Ovary (tissue), 10 donors: ENCODE results near the gene CNOT6. TPM values are rescaled to one million over a fixed set of nuclear protein-coding genes. Genes with fewer than 3 reads are reported as not detected.
"Not testable (repeated sequence)": the region's sequence is repeated elsewhere in the genome, so short reads cannot be mapped to it uniquely, and the experiment has no call there.

ENCODE experiments used
- DNase-seq, 5 donors: peaks; one replicate each; pipeline ENCODE4 v3.0.0-alpha.2; 2019 to 2020
- H3K27ac ChIP-seq, 2 donors: fragments of 200-600 bp; one replicate each; pipeline versions ENCODE4 v1.5.1 to v1.8.0; 2019 to 2022
- H3K27me3 ChIP-seq: fragments of 200-600 bp; one replicate; pipeline ENCODE4 v1.8.0; 2022
- H3K36me3 ChIP-seq: fragments of 200-600 bp; sonication (generic); one replicate; pipeline ENCODE4 v1.5.1; 2019
- H3K4me1 ChIP-seq: one replicate; pipeline ENCODE4 v1.8.1; 2013; ENCODE audit warnings: mild to moderate bottlenecking, moderate library complexity; ENCODE audit not compliant: insufficient read depth
- H3K4me3 ChIP-seq: fragments of 200-600 bp; sonication (generic); one replicate; pipeline ENCODE4 v1.5.1; 2017
- H3K9me3 ChIP-seq, 2 donors: fragments of 200-600 bp in 1 of 2; sonication (generic) in 1 of 2; one replicate each; pipeline versions ENCODE4 v1.5.1 to v1.8.1; 2013 to 2019; ENCODE audit warnings: mild to moderate bottlenecking in 1 of 2, moderate library complexity in 1 of 2
- EP300 ChIP-seq: sonication (generic); formaldehyde crosslinking; IDR thresholded peaks from one replicate; pipeline ENCODE4 v1.6.1; 2017; ENCODE audit warnings: antibody characterized with exemption
- POLR2A ChIP-seq: fragments of 450-650 bp; IDR thresholded peaks from one replicate; pipeline ENCODE4 v1.6.1; 2017; ENCODE audit warnings: antibody characterized with exemption, mild to moderate bottlenecking, moderate library complexity
- WGBS, 3 donors: extraction: QIAGEN DNeasy Blood & Tissue Kit in 1 of 3; methylation state at CpG; one replicate each; pipeline versions ENCODE4 v1.1.5 to v1.1.7; 2013 to 2017; 5-methylcytosine and 5-hydroxymethylcytosine counted together
- intact Hi-C, 4 donors: fragments of 100-400 bp; cut with DNase I; formaldehyde crosslinking; loops; one replicate each; pipeline versions ENCODE4 v1.11.0 to v1.15.1; 2022 to 2023
- long read RNA-seq, 3 donors: library from polyadenylated mRNA in 2 of 3; unstranded in 2 of 3; transcript quantifications; one replicate each; pipeline ENCODE4 v2.0.0 and lab custom pipeline, GENCODE V29; 2021 to 2026
- polyA plus RNA-seq, 2 donors: library from polyadenylated mRNA; stranded (reverse); fragments of 200-250 nt in 1 of 2; fragments of 350-450 nt in 1 of 2; fragmentation: Illumina TruSeq in 1 of 2; extraction: RNeasy Lipid Tissue Mini Kit (QIAGEN cat#74804) in 1 of 2; gene quantifications; one replicate each; pipeline ENCODE4 v1.2.3, GENCODE V29; 2013 to 2014
- total RNA-seq, 7 donors: library from RNA; depleted of rRNA in 2 of 7; stranded (reverse); fragments of >200 nt in 2 of 7; fragmentation: NEBNext Ultra II Directional in 3 of 7; extraction: Animal tissue kit (Norgen Biotek cat#: 25700) in 3 of 7; gene quantifications; one replicate each; pipeline versions ENCODE4 v1.1.0 to v1.2.4, GENCODE V29; 2016 to 2023
- TF ChIP-seq, protein P1 (sequence below), 3 donors: fragments of 450-650 bp in 2 of 3; fragments of 200-600 bp in 1 of 3; IDR thresholded peaks; one replicate each; pipeline versions ENCODE4 v1.5.1 to v1.8.0; 2016 to 2022; ENCODE audit warnings: antibody characterized with exemption in 3 of 3, mild to moderate bottlenecking in 1 of 3
- donor health status: DM: no; HTN: no; CAD: no; lungs with moderate emphysema.
- donor health status: DM: no; HTN: no; CAD: no.
- donor health status: Bipolar disorder and iron deficiency.
- donor health status: DM: yes; HTN: yes; CAD: no.
- donor health status: DM: no; HTN: no; CAD: no.
- donor health status: DM: yes; HTN: yes; CAD: no.

Gene CNOT6
- 10 to 100 TPM; 12.5 to 24.9 (median 16.5) TPM for total RNA-seq
- polyA plus RNA-seq, result 10 to 100 TPM; 10.3 to 11.4 TPM
- long read RNA-seq, donor 1, partial matches to known transcripts, result 0 of 2 reads
- long read RNA-seq, donor 1, other reads (novel, unspliced or antisense), result 2 of 2 reads
- long read RNA-seq, donor 2, full-length matches to known transcripts, result 5 of 5 reads
- long read RNA-seq, donor 2, partial matches to known transcripts, result 0 of 5 reads
- long read RNA-seq, donor 2, other reads (novel, unspliced or antisense), result 0 of 5 reads
- long read RNA-seq, donor 3, full-length matches to known transcripts, result 16 of 32 reads
- long read RNA-seq, donor 3, partial matches to known transcripts, result 0 of 32 reads
- long read RNA-seq, donor 3, other reads (novel, unspliced or antisense), result 16 of 32 reads

DNA sequence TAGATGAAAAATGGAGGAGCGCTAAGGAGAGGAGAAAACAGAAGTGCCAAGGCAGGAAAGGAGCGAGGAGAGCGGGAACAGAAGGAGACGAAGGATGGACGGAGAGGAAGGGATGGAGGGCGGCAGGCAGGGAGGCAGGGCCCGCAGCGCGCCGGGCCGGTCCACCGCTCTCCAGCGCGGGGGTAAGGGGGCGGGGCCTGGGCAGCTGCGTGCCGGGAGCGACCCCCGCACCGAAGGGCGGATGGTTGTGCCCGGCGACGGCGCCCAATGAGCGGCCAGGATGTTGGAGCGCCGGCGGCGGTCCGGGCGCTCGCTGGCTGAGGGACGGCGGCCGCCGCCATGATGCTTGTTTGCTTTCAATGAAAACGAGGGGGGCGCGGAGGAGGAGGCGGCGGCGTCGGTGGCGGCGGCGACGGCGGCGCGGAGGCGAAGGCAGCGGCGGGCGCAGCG, at the start of gene CNOT6:
TSS of gene CNOT6 (plus strand) at position 320 of the 450 bp plus-strand sequence. CDS start 34,898 bp downstream, outside the sequence.
- Histone ChIP-seq H3K9me3 (no peaks in the 10 kb centered on the region), H3K4me1 (peaks cover 8% of the 10 kb centered on the region), H3K27ac (peak within 1 kb of the TSS; percentile 54 to 85), H3K36me3 (no peaks in the 10 kb centered on the region), H3K4me3 (peak within 1 kb of the TSS; percentile 90), H3K27me3 (no peaks in the 10 kb centered on the region)
- intact Hi-C loops, result no loop called here
- WGBS, 3 donors, result 0 to 1% (median 0%) methylated on average over 54 to 56 of the region's 56 CpGs
- TF ChIP-seq POLR2A (no peak), EP300 (no peak)
- TF ChIP-seq, protein P1, sequence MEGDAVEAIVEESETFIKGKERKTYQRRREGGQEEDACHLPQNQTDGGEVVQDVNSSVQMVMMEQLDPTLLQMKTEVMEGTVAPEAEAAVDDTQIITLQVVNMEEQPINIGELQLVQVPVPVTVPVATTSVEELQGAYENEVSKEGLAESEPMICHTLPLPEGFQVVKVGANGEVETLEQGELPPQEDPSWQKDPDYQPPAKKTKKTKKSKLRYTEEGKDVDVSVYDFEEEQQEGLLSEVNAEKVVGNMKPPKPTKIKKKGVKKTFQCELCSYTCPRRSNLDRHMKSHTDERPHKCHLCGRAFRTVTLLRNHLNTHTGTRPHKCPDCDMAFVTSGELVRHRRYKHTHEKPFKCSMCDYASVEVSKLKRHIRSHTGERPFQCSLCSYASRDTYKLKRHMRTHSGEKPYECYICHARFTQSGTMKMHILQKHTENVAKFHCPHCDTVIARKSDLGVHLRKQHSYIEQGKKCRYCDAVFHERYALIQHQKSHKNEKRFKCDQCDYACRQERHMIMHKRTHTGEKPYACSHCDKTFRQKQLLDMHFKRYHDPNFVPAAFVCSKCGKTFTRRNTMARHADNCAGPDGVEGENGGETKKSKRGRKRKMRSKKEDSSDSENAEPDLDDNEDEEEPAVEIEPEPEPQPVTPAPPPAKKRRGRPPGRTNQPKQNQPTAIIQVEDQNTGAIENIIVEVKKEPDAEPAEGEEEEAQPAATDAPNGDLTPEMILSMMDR (IDR thresholded peaks at IDR 0.05), result no peak
- DNase-seq, result peak; percentile 90 to 96 (median 94)

DNA sequence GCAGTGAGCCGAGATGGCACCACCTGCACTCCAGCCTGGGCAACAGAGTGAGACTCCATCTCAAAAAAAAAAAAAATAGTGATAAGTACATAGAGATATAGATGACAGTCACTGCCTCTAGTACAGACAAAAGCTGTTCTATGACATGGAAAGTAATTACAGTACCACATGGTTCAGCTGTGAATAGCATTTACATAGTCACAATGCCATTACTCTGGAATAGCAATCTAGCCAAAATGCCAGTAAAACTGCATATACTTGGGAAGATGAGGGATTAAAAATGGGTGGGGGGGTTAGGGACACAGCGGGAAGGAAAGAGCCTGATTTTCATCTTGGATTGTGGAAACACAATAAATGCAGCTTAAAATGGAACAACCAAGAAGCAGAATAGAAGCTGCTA, 39.4 kb upstream of the CNOT6 start:
- WGBS, 3 donors, result 74 to 81% (median 75%) methylated on average over 2 of the region's 2 CpGs

DNA sequence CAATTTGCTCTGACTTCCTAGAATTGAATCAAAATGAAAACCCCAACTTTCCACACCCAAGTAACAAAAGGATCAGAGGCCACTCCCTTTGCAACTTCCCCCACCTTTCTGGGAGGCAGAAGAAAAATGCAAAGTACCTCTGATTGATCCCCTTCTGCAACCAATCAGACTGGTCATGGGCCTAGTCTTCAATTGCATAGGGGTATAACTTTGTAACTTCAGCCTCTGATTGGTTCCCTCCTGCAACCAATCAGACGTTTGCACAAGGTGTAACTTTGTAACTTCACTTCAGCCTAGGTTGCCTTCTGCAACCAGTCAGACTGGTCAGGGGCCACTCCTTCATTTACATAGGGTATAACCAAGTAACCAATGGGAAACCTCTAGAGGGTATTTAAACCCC, 38.3 kb upstream of the CNOT6 start:
- Histone ChIP-seq H3K9me3 (no peaks in the 10 kb centered on the region), H3K27ac (no peak overlapping the region), H3K36me3 (no peaks in the 10 kb centered on the region), H3K4me1 (no peaks in the 10 kb centered on the region), H3K4me3 (no peak overlapping the region), H3K27me3 (no peaks in the 10 kb centered on the region)
- no peak for DNase-seq
- TF ChIP-seq POLR2A, result no peak
- TF ChIP-seq, protein P1 (IDR thresholded peaks at IDR 0.05), result no peak
- no peak for TF ChIP-seq EP300
- 50 to 76% (median 71%) methylated on average over 1 of the region's 1 CpG for WGBS, 3 donors
- intact Hi-C loops, result no loop called here

More for the DNA sequence above, 39.4 kb upstream of the CNOT6 start:
- Histone ChIP-seq H3K4me1 (no peaks in the 10 kb centered on the region), H3K4me3 (no peak overlapping the region), H3K27ac (no peak overlapping the region), H3K36me3 (no peaks in the 10 kb centered on the region), H3K27me3 (no peaks in the 10 kb centered on the region), H3K9me3 (no peaks in the 10 kb centered on the region)
- no peak for TF ChIP-seq EP300
- TF ChIP-seq, protein P1 (IDR thresholded peaks at IDR 0.05), result no peak
- TF ChIP-seq POLR2A, result no peak
- no peak for DNase-seq
- intact Hi-C loops, result no loop called here

DNA sequence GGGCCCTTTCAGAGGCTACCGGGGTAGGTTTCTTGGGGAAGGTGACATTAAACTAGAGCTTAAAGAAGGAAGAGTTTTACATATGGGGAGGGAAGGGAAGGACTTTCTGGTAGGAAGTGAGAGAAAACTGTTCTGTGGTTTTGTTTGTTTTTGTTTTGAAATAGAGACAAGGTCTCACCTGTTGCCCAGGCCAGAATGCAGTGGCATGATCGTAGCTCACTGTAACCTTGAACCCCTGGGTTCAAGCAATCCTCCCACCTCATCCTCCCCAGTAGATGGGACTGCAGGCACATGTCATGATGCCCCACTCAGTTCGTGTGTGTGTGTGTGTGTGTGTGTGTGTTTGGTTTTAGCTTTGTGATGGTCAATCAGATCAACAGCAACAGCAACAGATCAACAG, 37.4 kb upstream of the CNOT6 start:
- no peak for TF ChIP-seq EP300
- Histone ChIP-seq H3K36me3 (no peaks in the 10 kb centered on the region), H3K4me3 (no peak overlapping the region), H3K4me1 (no peaks in the 10 kb centered on the region), H3K27me3 (no peaks in the 10 kb centered on the region), H3K9me3 (no peaks in the 10 kb centered on the region), H3K27ac (no peak overlapping the region)
- intact Hi-C loops, result no loop called here
- no peak for DNase-seq
- 33 to 56% (median 37%) methylated on average over 3 of the region's 3 CpGs for WGBS, 3 donors

DNA sequence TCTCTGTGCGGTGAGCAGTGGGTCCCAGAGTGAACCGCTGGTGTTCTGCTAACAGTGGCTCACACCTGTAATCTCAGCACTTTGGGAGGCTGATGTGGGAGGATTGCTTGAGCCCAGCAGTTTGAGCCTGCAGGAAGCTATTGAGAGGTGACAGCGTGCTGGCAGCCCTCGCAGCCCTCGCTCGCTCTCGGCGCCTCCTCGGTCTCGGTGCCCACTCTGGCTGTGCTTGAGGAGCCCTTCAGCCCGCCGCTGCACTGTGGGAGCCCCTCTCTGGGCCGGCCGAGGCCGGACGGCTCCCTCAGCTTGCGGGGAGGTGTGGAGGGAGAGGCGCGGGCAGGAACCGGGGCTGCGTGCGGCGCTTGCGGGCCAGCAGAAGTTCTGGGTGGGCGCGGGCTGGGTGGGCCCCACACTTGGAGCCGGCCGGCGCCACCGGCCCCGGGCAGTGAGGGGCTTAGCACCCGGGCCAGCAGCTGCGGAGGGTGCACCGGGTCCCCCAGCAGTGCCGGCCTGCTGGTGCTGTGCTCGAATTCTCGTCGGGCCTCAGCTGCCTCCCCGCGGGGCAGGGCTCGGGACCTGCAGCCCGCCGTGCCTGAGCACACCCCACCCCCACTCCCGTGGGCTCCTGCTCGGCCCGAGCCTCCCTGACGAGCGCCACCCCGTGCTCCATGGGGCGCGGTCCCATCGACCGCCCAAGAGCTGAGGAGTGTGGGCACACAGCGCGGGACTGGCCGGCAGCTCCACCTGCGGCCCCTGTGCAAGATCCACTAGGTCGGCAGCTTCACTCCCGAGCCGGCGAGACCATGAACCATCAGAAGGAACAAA, 35.1 kb upstream of the CNOT6 start:
- H3K9me3 ChIP-seq, H3K27me3 ChIP-seq, H3K4me3 ChIP-seq, DNase-seq, intact Hi-C loops, H3K36me3 ChIP-seq, H3K4me1 ChIP-seq, H3K27ac ChIP-seq: not testable (repeated sequence)
- WGBS, 3 donors, result 95 to 97% (median 96%) methylated on average over 48 to 61 of the region's 61 CpGs

DNA sequence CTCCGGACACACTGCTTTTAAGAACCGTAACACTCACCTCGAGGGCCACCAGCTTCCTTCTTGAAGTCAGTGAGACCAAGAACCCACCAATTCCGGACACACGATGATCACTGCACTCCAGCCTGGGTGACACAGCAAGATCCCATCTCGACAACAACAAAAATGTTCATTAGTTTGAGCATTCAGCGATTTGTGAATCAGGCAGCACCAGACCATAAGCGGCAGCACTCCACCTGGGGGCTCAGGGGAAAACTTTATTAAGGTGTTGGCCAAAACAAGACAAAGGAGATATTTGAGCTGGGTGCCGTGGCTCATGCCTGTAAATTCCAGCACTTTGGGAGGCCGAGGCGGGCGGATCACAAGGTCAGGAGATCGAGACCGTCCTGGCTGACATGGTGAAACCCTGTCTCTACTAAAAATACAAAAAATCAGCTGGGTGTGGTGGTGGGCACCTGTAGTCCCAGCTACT, 34.5 kb upstream of the CNOT6 start:
- not testable (repeated sequence) for H3K4me1 ChIP-seq, DNase-seq, H3K27ac ChIP-seq, H3K27me3 ChIP-seq, H3K36me3 ChIP-seq, H3K4me3 ChIP-seq, H3K9me3 ChIP-seq
- 90 to 95% (median 90%) methylated on average over 14 of the region's 14 CpGs for WGBS, 3 donors
- intact Hi-C loops, result loop anchor here in 1 of 4 donors (10.0 kb wide), 1 partner anchor 165 kb away; the partner anchor contains the start of gene MAPK9
